HL-60/S4 treated with retinoic acid at 250 ng/mL for 4 days and 3 days (cell line): ENCODE results near the gene KCNJ10.
"Not testable (repeated sequence)": the region's sequence is repeated elsewhere in the genome, so short reads cannot be mapped to it uniquely, and the experiment has no call there.

Source experiments
- in situ Hi-C: fragments of 300-500 bp; cut with MboI; formaldehyde crosslinking; loops from 2 replicates; pipeline ENCODE4 v1.7.0; 2022; ENCODE audit warnings: low sequenced_read_pairs

KCNJ10 gene

GRCh38 chr1:160062230-160062532 is 7.8 kb downstream of the KCNJ10 start:
- in situ Hi-C loops: no loop called here

- in situ Hi-C loops: no loop called here
Observed at GRCh38 chr1:160061369-160062229, 8.4 kb downstream of the KCNJ10 start.

GRCh38 chr1:160058087-160058486 is 11.9 kb downstream of the KCNJ10 start:
- in situ Hi-C loops: no loop called here

GRCh38 chr1:160056648-160057169 is 13.3 kb downstream of the KCNJ10 start:
- in situ Hi-C loops: no loop called here

GRCh38 chr1:160053548-160054365 is 16.2 kb downstream of the KCNJ10 start:
- in situ Hi-C loops: no loop called here

- in situ Hi-C loops: no loop called here
Observed at GRCh38 chr1:160052936-160053335, 17.0 kb downstream of the KCNJ10 start.

- in situ Hi-C loops: no loop called here
Observed at GRCh38 chr1:160050619-160051018, 19.3 kb downstream of the KCNJ10 start.

GRCh38 chr1:160050182-160050581 is 19.8 kb downstream of the KCNJ10 start:
- in situ Hi-C loops: not testable (repeated sequence)

GRCh38 chr1:160049101-160049500 is 20.9 kb downstream of the KCNJ10 start:
- in situ Hi-C loops: no loop called here

GRCh38 chr1:160048335-160048734 is 21.6 kb downstream of the KCNJ10 start:
- in situ Hi-C loops: no loop called here

- in situ Hi-C loops: no loop called here
Observed at GRCh38 chr1:160047111-160047991, 22.6 kb downstream of the KCNJ10 start.

- in situ Hi-C loops: no loop called here
Observed at GRCh38 chr1:160046494-160047110, 23.4 kb downstream of the KCNJ10 start.

- in situ Hi-C loops: no loop called here
Observed at GRCh38 chr1:160045653-160046052, 24.3 kb downstream of the KCNJ10 start.

GRCh38 chr1:160043543-160043942 is 26.4 kb downstream of the KCNJ10 start:
- in situ Hi-C loops: no loop called here

- in situ Hi-C loops: no loop called here
Observed at GRCh38 chr1:160040476-160040875, 29.5 kb downstream of the KCNJ10 start.

- in situ Hi-C loops: no loop called here
Observed at GRCh38 chr1:160032165-160032820, 37.7 kb downstream of the KCNJ10 start.

- in situ Hi-C loops: no loop called here
Observed at GRCh38 chr1:160031365-160032164, 38.4 kb downstream of the KCNJ10 start, which contains the start of gene PIGM. Gene PIGM (minus strand): TSS chr1:160031990. CDS start chr1:160031739, 251 bp downstream.

- in situ Hi-C loops: no loop called here
Observed at GRCh38 chr1:160030657-160031364, 39.1 kb downstream of the KCNJ10 start.
